OCI-LY7 (cell line): ENCODE results near the gene ABHD11.

Source experiments
- EZH2phosphoT487 ChIP-seq: fragments of 200-600 bp; sonication (generic); IDR thresholded peaks from 2 replicates; pipeline ENCODE4 v1.6.1; 2018; ENCODE audit warnings: low read depth, borderline replicate concordance, mild to moderate bottlenecking, mixed run types, antibody characterized with exemption, low read length, moderate library complexity, mixed read lengths
- TF ChIP-seq, protein P1 (sequence below): fragments of 200-600 bp; sonication (generic); conservative IDR thresholded peaks from 2 replicates; pipeline ENCODE4 v1.5.1; 2014; ENCODE audit warnings: mild to moderate bottlenecking, antibody characterized with exemption, low read length, moderate library complexity, mixed read lengths

- TF ChIP-seq, protein P1, sequence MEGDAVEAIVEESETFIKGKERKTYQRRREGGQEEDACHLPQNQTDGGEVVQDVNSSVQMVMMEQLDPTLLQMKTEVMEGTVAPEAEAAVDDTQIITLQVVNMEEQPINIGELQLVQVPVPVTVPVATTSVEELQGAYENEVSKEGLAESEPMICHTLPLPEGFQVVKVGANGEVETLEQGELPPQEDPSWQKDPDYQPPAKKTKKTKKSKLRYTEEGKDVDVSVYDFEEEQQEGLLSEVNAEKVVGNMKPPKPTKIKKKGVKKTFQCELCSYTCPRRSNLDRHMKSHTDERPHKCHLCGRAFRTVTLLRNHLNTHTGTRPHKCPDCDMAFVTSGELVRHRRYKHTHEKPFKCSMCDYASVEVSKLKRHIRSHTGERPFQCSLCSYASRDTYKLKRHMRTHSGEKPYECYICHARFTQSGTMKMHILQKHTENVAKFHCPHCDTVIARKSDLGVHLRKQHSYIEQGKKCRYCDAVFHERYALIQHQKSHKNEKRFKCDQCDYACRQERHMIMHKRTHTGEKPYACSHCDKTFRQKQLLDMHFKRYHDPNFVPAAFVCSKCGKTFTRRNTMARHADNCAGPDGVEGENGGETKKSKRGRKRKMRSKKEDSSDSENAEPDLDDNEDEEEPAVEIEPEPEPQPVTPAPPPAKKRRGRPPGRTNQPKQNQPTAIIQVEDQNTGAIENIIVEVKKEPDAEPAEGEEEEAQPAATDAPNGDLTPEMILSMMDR, result no peak
- no peak for TF ChIP-seq EZH2phosphoT487
Observed at GRCh38 chr7:73758581-73759138, 20.1 kb upstream of the ABHD11 start.
